GM19238 (cell line): ENCODE data around the gene UCN.
"Not testable (repeated sequence)": the region's sequence is repeated elsewhere in the genome, so short reads cannot be mapped to it uniquely, and the experiment has no call there.

ENCODE experiments used
- DNase-seq: peaks from one replicate; pipeline ENCODE4 v3.0.0; 2011; ENCODE audit warnings: low spot score; ENCODE audit not compliant: insufficient read length

The UCN gene, protein sequence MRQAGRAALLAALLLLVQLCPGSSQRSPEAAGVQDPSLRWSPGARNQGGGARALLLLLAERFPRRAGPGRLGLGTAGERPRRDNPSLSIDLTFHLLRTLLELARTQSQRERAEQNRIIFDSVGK

DNA sequence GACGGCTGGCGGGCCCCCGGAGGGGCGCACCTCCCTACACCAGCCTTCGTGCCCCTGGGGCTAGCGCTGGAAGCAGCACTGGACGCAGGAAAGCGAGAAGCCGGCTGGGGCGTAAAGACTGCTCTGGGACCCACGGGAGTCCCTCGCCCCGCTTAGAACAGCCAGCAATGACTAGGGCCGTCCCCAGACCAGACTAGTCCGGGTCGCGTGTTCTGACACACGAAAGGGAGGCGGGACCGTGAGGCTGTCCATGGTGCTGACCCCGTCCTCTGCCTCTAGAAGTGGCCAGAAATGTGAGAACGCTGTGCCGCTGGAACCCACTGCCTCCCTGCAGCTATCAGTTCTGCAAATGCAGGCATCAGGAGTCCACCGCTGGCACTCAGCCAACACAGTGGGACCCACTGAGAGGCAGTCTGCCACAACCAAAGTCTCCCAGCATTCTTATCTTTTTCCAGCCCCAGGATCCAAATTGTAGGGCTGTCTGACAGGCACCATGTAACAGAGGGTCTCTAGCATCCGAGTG, at the start of gene UCN:
TSS of gene UCN (minus strand) at position 87 of the 523 bp plus-strand sequence. CDS start 550 bp downstream, outside the sequence.
- no peak for DNase-seq

DNA sequence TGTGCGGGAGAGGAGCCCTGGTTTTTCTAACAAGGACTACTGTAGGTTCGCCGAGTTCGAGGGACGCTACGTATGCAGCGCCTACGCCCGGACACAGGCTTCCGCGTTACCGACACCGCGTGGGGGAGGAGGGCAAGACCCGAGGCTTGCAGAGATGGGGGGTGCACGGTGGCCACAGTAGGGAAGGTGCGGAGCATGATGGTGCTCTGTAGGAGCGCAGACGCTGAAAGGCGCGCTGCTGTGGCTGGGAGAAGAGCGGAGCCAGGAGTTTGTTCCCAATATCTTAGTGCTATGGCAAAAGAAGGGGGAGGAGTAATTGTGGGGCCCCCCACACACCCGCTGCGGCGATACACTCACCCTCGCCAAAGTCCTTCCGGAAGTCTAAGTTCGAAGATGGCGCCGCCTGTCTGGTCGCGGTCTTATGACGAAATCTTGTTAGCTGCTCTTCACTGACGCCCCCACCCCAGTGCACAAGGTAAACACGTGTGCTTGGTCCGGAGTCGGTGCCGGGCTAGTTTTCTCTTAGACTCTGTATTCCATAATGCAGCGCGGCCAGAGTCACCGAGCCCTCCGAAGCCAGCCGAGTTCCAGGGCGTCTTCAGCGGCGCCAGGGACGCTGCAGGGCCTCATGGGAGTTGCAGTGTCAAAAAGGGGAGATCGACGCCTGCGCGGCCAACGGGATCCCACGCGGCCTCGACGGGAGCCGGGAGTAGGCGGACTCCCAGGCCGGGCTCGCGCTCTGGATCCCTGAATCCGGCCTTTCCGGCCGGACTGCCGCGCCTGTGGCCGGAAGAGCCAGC, 48.3 kb upstream of the UCN start, which contains the start of gene GTF3C2:
TSS of gene GTF3C2 (minus strand) at position 383 of the 800 bp plus-strand sequence. CDS start 13,210 bp downstream, outside the sequence.
- DNase-seq: peak; percentile 86

DNA sequence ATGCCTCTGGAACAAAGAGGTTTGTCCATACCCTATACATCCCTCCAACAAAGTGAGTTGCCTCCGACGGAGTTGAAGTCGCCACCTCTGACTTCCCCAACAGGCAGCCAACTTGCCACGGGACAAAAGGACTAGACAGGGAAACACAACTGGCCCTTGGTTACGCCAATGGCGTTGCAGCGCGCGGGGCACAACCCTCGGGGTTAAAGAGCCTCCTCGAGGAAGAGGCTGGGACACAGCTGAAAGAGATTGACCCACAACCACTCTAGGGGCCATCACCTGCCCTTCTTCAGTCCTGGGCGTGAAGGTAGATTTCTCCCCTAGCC, 47.8 kb upstream of the UCN start:
- peak; percentile 49 for DNase-seq

DNA sequence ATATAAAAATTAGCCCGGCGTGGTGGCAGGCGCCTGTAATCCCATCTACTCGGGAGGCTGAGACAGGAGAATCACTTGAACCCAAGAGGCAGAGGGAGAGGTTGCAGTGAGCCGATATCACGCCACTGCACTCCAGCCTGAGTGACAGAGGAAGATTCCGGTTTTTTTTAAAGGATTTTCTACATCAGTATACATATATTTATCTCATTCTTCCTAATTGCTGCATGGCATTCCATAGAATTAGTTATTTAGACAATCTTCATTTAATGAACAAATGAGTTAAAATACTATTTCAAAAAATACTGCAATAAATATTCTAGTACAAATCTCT, 46.3 kb upstream of the UCN start:
- DNase-seq: no peak

DNA sequence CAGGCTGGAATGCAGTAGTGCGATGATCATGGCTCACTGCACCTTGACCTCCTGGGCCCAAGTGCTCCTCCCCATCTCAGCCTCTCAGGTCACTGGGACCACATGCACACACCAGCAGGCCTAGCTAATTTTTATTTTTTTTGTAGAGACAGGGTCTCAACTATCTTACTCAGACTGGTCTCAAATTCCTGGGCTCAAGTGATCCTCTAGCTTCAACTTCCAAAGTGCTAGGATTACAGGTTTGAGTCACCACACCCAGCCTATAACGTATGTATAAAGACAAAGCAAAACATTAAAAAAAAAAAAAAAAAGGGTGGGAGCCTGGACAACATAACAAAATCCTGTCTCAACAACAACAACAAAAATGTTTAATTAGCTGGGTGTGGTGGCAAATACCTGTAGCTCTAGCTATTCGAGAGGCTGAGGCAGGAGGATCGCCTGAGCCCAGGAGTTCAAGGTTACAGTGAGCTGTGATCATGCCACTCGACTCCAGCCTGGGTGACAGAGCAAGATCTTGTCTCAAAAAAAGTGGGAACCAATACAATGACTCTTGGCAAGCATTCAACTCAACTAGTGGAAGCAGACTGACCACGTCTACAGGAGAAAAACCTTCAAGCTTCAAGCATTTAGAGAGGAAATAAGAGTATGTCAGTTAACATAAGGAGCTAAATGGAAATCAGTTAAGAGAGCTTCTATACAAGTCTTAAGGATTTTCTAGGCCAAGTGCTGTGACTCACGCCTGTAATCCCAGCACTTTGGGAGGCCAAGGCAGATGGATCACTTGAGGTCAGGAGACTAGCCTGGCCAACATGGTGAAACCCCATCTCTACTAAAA, 45.7 kb upstream of the UCN start:
- DNase-seq: no peak

- not testable (repeated sequence) for DNase-seq
Measured at GRCh38 chr2:27353386-27353761, 45.1 kb upstream of the UCN start.

GRCh38 chr2:27351802-27352598, 43.8 kb upstream of the UCN start:
- no peak for DNase-seq

GRCh38 chr2:27350106-27350693, 42.0 kb upstream of the UCN start:
- no peak for DNase-seq

- DNase-seq: no peak
Measured at GRCh38 chr2:27347641-27348040, 39.4 kb upstream of the UCN start.

- no peak for DNase-seq
Measured at GRCh38 chr2:27336173-27336572, 27.9 kb upstream of the UCN start.

DNA sequence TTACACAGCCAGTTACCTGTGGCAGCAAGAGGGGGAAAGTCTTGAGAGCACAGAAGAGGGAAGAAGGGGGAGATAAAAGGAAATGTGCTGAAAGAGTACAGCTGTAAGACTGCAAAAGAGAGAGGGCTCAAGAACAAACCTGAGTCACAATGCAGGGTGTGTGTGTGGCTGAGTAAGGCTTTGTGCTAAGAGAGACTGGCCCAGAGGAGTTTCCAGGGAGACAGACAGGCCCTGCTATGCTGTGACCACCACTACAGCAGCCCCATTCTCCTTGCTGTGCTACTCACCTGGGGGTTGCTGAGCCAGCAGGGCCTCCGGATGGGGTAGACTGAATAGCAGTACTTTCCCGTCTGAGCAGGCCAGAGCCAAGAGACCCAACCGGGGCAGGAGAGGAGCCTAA, 27.1 kb upstream of the UCN start:
- DNase-seq: no peak

GRCh38 chr2:27324720-27325119, 16.5 kb upstream of the UCN start:
- DNase-seq: no peak

- no peak for DNase-seq
Measured at GRCh38 chr2:27323596-27324285, 15.5 kb upstream of the UCN start.

DNA sequence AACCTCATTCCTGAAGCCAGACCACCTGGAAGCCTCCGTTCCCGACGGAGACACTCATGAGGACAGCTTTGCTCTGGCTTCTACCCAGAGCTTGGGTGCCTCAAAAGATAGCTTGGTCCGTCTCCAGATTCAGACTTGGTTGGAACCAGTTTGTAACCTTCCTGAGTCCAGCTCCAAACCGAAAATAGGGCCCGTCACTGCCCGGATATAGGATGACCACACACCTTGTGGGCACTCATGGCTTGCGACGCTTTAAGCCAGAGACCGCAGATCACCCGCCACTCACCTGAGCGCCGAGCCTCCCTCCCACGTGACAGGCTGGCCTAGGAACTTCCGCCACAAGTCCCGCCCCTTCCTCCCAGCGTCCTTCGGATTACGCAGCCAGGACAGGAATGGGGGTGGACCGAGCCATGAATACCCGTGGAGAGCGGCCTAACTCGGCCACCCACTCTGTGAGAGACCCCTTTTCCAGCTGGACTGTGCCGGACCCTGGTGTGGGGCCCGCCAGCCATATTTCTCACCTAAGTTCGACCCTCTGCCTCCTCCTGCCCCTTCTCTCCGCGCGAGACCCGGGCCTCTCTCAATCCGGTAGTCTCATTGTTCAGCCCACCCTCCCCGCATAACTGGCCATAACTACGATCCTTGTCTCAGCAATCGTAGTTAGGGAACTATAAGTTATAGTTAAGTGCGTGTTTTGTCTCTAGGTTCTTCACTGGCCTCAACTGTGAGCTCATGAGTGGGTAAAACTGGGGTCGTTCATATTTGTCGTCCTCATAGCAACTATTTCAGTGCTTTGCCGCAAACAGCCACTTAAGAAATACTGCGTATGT, 14.7 kb upstream of the UCN start, which contains the start of gene MPV17:
TSS of gene MPV17 (minus strand) at position 332 of the 830 bp plus-strand sequence. CDS start 580 bp downstream, outside the sequence.
- peak; percentile 98 for DNase-seq

DNA sequence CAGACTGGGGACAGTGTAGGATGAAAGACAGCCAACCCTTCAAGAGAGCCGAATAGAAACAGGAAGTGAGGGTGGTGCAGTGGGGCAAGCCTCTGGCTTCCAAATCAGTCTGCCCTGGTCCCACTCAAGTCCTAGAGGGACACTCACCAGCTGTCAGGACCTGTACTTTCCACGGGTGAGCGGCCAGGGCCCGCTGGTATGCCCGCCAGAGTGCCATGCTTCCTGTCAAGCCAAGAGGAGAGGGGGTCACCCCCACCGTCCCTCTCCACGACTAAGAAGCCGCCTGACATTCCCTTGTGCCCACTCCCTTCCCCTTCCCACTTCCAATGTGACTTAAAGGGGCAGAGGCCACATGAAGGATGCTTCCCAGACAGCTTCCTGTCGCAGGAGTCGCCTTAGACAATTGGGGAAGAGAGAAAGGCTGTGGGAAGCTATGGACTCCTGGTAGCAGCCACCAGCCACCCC, 14.1 kb upstream of the UCN start:
- peak; percentile 24 for DNase-seq

DNA sequence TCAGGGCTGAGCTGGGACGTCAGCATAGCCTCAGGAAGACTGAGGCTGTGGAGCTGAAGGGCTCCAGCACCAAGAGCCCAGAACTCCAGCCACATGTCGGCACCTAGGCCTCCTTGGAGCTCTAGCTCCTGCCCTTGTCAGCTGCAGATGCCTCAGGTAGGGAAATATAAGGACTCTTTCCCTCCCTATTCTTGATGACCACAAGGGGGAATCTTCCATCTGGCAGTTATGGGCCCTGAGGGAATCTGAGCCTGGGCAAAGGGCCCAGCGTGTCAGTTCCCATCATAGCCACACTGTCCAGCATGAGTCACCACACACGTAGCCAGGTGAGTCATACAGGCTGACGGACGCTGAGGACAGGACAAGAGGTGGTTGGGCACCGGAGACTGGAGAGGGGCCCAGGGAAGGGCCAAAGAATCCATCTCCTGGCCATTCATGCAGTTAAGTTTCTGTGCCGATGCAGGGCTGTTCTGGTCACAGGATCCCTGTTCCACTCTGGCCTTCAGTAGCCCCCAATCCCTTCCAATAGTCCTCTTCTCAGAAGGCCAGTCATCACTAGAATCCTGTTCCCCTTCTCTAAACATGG, 12.8 kb upstream of the UCN start:
- no peak for DNase-seq

- not testable (repeated sequence) for DNase-seq
Measured at GRCh38 chr2:27319839-27320238, 11.6 kb upstream of the UCN start.

- DNase-seq: no peak
Measured at GRCh38 chr2:27316655-27317412, 8.6 kb upstream of the UCN start.
